NCI-H2196 treated with DMSO at 0.1 percent for 48 hours (cell line): ENCODE measurements around the gene NABP2.
A peak's percentile ranks its signal among the peaks of the same experiment; 100 is the strongest.
"Not testable (repeated sequence)": the region's sequence is repeated elsewhere in the genome, so short reads cannot be mapped to it uniquely, and the experiment has no call there.

Source experiments
- DNase-seq: peaks from one replicate; lab custom pipeline; 2025; ENCODE audit not compliant: unreplicated experiment; lab: John Stamatoyannopoulos, UW

The NABP2 gene

DNA sequence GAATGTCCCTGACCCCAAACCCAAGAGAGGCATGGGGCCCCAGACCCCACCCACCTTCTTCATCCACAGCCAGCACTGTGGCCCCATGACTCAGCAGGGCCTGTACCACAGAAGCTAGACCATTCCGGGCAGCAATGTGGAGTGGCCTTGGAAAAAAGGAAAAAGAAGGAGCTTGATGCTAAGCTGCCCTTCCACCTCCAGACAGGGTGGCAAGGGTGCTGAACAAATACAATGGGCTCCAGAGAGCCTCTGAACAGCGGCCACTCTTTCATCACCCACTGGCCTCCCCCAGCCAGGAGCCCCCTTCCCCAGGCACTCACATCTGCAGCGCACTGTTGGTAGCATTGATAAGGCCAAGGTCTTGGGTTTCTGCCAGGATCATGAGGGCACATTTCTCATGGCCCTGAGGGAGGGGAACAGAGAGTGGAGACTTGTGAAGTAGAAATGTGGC, 19.6 kb downstream of the NABP2 start:
- no peak for DNase-seq

DNA sequence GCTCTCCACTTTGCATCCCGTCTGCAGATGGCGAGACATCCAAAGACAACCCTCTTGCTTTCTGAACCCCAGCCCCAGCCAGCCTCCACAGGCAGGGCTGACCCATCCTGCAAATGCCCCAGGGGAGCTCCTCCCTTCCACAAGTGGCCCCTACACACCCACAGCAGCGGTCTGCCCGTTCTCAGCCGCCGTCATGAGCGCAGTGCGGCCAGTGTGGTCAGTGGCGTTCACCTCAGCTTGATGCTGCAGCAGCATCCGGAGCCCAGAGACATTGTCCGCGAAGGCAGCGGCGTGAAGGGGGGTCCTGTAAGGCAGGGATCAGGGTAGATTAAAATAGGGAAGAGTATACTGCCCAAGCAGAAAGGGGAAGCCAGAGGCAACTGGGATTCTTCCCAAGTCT, 20.4 kb downstream of the NABP2 start:
- DNase-seq: no peak

DNA sequence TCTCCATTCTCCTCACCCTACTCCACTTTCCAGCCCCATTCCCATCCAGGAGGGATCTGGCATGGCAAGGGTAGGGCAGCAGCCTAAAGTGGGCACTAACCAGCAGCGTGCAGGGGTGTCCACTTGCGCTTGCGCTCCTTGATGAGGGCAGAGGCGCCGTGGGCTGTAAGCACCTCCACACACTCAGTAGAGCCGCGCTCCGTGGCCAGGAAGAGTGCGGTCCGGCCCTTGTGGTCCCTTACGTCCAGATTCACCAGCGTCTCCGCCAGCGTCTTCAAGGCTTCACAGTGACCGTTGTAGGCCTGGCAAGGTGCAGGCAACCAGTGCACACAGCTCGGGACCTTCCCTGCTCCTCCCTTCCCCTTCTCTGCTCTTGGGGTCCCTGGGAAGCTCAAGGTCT, 23.8 kb downstream of the NABP2 start:
- DNase-seq: no peak

DNA sequence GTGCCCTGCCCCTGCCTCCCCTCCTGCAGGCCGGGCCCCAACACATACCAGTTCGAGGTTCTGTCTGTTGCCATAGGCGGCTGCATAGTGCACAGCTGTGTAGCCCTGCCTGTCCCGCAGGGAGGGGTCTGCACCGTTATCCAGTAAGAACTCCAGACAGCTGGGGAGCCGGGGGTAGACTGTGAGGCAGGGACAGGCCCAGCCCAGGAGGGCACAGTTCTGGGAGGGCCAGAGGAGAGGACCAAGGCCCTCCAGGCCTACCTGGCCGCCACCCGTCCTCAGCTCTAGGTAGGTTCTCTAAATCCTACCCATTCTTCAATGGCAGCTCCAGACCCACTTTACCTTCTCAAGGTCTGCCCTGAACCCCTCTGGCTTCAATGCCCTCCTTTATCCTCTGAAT, 24.6 kb downstream of the NABP2 start:
- no peak for DNase-seq

DNA sequence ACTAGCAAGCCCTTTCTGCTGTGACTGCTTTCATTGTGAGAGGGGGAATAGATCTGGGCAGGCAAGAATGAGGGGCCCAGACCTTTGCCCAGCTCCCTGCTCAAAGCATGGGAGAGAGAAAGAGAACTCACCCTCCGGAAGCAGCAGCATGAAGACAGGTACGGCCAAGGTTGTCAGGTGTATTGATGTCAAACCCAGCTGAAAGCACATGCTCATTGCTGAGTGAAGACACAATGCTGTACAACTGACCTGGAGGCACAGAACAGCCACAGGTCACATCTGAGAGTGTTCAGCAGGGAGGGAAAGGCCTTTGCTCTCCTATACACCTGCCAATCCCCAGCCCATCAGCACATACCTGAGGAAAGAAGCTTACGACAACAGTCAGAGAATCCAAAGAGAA, 28.5 kb downstream of the NABP2 start:
- no peak for DNase-seq

DNA sequence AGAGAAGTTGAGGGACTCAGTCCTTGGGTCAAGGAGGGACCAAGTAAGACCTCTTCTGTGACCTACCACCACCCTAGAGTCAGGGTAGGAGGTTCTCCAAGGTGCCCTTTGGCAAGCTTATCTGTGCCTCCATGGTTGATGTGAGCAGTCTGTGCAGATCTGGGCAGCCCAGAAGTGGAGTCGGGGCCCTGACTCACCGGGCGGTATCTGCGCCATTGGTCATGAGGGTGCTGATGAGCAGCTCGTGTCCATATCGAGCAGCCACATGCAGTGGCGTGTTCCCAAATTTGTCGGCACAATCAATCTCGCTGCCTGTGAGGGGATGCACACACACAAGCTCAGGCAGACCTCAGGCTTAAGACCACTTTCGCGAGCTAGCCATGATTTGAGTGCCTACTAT, 28.9 kb downstream of the NABP2 start:
- DNase-seq: no peak

DNA sequence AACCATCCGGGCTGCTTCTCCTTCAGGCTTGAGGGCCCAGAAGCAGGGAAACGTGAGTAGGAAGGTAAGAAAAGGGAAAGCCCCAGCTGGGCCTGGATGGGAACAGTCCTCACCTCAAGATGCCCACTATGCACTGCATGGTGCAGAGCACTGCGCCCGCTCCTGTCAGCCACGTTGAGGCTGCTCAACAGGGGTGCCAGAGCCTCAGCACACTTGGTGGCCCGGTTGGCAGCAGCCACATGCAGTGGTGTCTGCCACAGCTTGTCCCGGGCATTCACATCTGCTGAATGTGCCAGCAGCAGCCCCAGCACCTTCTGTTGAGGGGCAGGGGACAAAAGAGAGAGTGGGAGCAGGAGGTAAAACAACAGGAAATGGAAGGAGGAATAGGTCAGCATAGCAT, 31.5 kb downstream of the NABP2 start:
- DNase-seq: no peak

DNA sequence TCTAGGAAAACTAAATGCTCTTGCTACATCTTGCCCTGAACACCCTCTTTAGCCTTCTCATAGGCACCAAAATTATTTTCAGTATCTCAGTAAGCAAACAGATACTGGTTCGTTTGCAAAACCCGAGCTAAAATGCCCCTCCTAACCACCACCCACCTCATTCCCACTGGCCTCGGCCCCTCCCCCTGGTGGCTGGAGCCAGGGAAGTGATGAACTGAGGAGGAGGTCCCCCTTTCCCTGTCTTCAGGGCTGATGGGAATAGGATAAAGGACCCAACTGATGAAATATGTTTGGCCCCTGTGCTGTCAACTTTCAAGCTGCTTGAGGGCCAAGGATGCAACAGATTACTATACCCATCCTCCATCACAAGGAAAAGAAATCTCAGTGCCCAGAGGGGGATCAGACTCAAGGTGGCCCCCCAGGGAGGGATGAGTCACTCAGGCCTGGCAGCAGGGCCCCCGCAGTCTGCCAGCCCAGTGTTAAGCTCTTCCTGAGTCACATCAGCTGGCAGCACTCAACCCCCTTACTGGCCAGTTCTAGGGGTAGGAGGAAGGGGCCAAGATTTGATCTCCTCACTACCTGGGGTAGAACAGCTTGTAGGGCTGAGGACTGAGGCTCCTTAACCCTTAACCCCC, 32.3 kb downstream of the NABP2 start:
- no peak for DNase-seq

DNA sequence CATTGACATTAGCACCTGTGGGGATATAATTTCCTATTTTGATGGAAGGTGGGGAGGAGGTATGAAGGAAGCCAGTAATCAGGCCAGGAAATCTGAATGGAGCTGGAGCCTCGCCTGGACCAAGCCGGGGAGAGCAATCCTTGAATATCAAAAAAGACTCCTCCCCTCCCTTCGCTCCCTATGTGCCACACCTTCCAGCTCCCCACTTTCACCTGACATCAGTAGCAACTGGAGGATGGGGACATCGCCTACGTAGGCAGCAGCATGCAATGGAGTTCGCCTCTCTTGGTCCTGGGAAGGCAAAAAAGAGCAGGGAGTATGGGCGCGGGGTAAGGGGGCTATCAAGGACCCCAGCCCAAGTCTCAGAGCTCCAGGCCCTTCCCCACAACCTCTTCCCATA, 32.9 kb downstream of the NABP2 start:
- DNase-seq: no peak

DNA sequence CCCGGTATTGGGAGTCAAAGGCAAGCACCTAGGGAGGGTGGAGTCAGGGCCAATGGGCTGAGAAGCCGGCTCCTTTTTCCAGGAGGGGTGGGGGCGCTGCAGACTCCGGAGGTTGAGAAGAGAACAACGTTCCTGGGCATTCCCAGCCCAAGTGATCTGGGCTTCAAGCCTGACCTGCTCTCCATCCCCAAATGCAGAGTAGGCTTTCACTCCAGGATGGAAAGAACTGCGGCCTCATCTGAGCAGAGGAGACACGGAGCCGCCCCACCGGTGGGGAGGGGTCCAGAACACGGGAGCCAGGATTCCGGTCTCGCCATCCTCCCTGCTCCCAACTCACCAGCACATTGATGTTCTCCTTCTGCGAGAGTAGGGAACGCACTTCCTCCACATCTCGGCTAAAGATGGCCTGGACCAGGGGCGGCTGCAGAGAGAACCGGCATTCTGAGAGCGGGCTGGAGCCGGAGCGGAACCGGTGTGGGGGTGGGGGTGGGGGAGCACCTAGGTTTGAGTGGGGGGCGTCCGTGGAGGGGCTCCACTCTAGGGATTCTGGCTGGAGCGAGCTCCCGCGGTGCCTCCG, 33.4 kb downstream of the NABP2 start:
- DNase-seq: no peak

DNA sequence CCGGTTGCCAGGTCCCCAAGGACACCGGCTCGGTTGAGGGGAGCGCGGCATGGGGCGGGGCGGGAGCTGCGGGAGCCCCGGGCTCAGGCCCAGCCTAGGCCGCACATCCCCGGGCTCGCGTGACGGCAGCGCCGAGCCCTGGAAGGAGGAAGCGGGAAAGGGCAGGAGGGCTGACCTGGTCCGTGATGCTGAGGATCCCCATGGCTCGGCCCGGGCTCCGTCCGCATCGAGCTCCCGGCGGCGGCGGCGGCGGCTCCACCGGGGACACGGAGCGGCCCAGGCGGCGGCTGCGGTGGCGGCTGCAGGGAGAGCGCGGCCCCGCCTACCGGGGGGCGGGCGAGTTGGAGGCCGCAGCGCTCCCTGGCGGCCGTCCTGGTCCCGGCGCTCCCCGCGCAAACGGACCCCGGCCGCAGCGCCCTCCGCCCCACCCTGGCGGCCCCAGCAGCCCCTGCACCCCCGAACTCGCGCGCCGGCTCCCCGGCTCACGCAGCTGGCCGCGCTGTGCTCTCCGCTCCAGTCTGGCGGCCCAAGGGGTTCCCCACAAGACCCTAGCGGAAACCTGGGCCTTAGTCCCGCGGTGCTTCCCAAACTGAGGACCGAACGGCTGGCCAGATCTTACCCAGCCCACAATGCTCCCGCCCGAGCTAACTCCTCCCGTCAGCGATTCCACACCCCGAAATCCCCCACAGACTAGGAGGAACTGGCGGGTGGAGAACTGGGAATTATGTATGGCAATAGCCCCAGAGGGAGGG, 34.1 kb downstream of the NABP2 start, which contains the start of gene ANKRD52:
ANKRD52 (minus strand) TSS at position 317 of the 752 bp plus-strand sequence; CDS start at position 202, 115 bp downstream.
- DNase-seq: peak; percentile 65

DNA sequence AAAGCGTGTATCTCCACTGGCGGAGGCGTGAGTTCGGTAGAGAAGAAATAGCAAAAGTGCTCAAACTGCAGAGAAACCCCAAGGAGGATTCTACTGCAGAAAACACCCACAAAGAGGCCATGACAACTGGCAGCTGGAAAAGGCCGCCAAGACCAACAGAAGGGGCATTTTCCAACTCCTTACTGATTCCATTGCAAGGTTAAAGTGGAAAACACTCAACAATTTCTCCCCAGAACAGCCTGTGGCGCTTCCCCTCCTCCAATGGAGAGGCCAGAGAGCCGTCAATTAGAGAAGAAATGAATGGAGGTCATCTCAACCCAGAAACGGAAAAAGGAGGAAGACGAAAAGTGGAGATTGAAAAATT, 34.7 kb downstream of the NABP2 start:
- no peak for DNase-seq

DNA sequence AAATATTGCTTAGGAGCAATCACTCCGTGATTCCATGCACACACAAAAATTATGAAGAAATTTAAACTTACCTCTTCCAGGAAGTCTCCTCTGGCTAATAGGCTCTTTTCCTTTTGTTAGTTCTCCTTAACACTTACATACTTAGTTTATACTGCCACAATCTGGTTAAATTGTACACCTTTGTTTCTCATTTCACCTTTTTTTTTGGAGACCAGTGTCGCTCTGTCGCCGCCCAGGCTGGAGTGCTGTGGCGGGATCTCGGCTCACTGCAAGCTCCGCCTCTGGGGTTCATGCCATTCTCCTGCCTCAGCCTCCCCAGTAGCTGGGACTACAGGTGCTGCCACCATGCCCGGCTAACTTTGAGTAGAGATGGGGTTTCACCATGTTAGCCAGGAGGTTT, 36.2 kb downstream of the NABP2 start:
- no peak for DNase-seq

DNA sequence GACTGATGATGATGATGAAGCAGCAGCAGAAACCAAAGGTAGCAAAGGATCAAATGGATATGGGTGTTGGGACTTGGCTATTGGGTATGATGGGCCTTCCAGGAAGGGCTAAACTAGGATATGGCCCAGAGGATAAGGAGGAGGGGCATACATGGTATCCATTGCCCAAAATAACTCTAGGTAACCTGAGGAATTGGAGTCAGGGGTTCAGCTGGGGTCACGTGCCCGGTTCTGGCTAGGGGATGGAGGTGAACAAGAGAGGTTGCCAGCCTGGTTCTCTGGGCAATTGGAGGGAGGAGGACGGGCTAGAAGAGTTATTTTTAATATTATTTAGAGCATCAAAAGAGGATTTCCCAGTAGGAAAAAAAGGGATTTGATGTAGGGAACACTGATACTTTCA, 36.8 kb downstream of the NABP2 start:
- DNase-seq: no peak

DNA sequence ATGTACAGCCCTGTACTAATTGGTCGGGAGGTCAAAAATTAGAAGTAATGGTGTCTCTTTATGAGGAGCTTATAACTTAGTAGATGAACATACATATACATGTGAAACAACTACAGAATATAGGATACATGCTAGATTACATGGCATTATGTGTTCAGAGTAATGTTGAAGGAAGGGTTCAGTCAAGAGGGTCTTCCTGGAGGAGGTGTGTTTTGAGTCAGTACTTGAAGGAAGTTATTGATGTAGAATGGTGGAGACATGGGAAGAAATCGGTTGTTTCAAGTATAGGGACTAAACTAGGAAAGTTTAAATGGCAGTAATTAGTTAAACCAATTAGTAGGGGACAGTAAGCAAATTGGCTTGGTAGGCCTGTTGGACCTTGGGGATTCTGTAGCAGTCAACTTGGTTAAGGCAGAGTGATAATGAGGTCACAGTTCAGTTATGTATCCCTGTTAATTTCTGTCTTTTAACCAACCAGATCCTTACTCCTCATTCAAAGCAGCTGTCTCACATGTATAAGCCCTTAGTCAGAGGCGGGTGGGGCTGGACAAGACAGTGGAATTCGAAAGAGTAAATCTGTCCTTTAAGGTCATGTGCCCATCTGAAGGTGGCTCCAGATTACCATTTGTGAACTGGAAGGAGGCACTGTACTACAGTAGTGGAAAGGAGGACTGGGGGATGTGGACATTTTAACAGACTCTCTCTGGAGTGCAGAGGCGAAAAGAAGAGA, 37.5 kb downstream of the NABP2 start:
- no peak for DNase-seq

DNA sequence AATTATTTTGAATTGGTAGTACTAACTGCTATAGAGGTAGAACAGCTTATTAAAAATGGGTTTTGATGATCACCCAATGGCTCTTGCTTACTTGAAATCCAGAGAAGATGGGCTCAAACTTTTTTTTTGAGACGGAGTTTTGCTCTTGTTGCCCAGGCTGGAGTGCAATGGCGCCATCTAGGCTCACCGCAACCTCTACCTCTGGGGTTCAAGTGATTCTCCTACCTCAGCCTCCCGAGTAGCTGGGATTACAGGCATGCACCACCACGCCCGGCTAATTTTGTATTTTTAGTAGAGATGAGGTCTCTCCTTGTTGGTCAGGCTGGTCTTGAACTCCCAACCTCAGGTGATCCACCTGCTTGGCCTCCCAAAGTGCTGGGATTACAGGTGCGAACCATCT, 38.8 kb downstream of the NABP2 start:
- not testable (repeated sequence) for DNase-seq

DNA sequence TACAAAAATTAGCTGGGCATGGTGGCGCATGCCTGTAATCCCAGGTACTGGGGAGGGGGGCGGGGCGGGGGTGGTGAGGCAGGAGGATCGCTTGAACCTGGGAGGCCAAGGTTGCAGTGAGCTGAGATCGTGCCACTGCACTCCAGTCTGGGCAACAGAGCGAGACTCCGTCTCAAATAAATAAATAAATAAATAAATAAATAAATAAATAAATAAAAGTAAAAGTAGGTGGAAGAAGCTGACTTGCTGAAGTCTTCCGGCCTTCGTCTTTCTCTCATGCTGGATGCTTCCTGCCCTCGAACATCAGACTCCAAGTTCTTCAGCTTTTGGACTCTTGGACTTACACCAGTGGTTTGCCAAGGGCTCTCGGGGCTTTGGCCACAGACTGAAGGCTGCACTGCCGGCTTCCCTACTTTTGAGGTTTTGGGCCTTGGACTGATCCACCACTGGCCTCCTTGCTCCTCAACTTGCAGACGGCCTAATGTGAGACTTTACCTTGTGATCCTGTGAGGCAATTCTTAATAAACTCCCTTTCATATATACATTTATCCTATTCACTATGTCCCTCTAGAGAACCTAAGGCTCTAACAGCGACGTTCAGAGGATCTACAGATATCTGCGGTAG, 42.0 kb downstream of the NABP2 start:
- not testable (repeated sequence) for DNase-seq

DNA sequence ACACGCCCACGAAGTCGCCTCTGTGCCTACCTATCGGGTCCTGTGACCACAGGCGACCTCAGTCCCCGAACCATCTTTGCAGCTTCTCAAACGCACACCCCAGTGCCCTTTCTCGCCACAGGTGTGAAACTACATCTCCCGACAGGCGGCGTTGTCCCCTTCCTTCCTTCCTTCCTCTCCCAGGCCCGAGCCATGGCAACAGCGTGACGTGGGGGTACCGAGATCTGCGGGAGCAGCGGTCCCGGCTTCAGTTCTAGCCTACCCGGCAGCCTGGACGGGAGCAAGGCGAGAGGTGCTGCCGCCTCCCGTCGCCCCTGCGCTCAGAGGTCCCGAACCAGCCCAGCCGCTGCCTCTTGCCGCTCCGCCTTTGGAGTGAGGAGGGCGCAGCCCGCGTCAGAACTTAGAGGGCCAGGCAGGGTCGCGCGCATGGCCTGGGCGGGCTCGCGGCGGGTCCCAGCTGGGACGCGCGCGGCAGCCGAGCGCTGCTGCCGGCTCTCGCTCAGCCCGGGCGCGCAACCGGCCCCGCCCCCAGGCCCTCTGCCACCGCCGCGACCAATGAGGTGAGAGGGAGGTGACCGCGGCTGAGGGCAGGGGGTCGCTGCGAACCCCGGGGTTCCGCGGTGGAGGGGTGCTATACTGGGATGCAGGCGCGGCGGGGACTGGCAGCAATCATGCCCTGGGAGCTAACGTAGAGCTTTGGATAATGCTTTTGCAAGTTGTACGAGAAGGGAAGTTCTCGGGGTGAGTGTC, 42.7 kb downstream of the NABP2 start, which contains the start of gene COQ10A:
COQ10A (plus strand) TSS at position 250 of the 750 bp plus-strand sequence; CDS start at position 427, 177 bp downstream.
- DNase-seq: peak; percentile 88

DNA sequence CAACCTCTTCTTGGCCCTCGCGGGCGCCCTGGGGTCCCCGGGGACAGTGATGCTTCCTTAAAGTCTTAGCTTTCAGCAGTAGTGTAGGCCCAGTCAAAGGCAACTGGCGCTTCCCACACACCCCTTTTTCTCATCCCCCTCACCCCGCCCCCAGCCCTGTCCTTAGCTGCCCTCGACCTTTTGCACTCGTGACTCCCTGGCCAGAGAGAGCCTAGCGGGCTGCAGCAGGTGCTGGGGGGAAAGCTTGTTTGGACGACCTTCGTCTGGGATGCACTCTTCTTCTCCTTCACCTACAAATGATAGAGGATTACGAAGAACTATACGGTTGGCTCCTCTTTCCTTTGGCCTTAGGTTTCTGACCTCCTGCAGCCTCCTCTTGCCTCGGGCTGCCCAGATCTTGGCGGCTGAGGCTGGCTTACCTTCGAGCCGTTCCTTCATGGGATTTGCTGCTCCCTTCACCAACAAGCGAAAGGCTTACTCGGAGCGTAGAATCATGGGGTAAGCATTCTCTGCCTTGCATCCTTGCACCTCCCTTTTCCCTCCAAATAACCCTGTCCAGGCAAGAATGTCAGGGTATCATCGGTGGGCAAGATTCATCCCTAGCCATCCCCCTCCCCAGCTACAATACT, 43.4 kb downstream of the NABP2 start:
- peak; percentile 9 for DNase-seq

DNA sequence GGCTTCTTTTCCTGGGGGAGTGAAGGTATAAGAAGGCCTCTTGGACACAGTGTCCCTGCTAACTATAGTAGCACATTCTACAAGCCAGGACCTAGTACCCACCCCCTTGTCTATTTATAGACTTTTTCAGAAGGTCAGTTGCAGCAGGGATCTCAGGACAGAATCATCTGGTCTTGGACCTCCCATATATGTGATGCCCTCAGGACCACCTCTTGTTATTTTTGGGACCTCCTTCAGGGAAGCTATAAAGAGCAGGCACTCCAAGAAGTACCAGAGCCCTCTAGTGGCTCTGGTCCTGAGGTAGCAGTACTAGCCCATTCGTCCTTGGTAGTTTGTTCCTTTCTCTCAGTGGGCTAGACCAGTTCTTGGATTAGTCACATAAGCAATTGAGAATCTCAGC, 46.9 kb downstream of the NABP2 start:
- no peak for DNase-seq
